ENCODE measurements around the gene SGCD.

Gene SGCD

DNA sequence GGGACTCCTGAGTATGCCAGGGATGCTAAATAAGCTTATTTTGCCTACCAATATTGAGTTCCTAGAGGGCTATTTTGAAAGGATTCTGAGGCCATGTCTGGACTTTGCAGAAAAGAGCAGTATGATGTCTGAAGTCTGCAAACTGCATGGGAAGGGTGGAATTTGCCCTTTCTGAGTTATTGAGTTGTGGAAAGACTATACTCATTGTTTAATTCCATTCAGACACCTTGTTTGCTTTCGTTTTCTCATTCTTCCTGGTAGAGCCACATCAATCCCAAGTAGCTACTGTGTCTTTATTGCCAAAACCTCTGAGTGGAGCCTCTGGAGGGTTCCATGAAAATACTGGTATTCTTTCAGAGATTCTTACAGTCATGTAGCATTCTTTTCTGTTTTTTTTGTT lies 472.2 kb downstream of the SGCD start:
- TF ChIP-seq, protein P1, sequence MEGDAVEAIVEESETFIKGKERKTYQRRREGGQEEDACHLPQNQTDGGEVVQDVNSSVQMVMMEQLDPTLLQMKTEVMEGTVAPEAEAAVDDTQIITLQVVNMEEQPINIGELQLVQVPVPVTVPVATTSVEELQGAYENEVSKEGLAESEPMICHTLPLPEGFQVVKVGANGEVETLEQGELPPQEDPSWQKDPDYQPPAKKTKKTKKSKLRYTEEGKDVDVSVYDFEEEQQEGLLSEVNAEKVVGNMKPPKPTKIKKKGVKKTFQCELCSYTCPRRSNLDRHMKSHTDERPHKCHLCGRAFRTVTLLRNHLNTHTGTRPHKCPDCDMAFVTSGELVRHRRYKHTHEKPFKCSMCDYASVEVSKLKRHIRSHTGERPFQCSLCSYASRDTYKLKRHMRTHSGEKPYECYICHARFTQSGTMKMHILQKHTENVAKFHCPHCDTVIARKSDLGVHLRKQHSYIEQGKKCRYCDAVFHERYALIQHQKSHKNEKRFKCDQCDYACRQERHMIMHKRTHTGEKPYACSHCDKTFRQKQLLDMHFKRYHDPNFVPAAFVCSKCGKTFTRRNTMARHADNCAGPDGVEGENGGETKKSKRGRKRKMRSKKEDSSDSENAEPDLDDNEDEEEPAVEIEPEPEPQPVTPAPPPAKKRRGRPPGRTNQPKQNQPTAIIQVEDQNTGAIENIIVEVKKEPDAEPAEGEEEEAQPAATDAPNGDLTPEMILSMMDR (conservative IDR thresholded peaks at IDR 0.05): no peak
- TF ChIP-seq ZFX (IDR thresholded peaks at IDR 0.05): no peak
- H3K27ac ChIP-seq: no peak overlapping the region

DNA sequence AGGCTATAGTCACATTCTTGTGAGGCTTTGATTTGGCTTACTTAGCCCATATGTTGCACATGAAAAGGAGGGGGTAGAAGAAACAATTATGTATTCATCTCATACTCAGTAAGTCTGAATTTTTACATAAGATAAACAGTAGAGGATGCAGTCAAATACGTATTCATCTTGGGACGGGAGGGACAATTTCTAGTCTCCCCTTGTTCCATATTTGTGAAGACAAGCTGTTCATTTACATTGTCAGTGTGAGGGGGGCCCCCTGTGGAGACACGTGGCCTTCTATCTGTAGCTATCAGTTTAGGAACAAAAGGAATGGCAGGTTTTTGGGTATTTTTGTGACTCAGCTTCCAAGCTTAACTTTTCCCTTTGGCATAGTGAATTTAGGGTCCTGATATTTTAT lies 474.0 kb downstream of the SGCD start:
- H3K27ac ChIP-seq: no peak overlapping the region
- TF ChIP-seq, protein P1 (conservative IDR thresholded peaks at IDR 0.05): no peak
- no peak for TF ChIP-seq ZFX (IDR thresholded peaks at IDR 0.05)

DNA sequence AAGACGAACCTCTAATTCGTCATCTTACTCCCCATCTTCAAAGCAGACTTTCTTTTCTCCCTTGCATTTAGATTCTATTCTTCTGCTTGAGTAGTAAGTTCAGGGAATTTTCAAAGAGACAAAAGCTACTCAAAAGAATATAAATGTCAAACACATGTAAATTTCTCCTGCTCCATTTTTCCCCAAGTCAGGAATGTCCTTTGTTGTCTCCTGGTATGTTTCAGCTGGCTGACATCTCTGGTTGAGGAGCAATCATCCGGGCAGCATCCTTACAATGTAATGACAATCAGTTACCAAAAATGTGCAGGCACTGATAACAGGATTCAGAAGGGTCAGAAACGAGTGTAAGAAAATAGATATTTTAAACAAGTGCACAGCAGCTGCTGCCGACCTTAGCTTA lies 475.5 kb downstream of the SGCD start:
- TF ChIP-seq, protein P1 (conservative IDR thresholded peaks at IDR 0.05): no peak
- TF ChIP-seq ZFX (IDR thresholded peaks at IDR 0.05): no peak
- no peak overlapping the region for H3K27ac ChIP-seq

DNA sequence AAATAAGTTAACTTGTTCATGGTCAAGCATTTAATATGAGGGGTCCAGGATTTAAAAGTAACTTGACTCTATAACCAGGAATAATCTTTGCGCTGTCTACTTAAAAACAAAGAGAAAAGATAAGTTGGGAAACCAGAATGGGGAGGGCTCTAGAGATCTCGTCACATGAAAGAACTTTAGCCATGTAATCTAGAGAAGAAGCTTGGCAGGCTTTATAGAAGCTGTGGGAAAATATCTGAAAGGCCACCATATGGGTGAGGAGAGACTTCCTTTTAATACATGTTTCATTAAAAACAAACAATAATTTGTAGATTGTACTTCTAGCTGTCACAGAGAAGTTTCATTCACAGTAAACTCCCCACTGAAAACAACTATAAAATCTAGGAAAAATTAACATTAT lies 476.4 kb downstream of the SGCD start:
- no peak for TF ChIP-seq ZFX (IDR thresholded peaks at IDR 0.05)
- TF ChIP-seq, protein P1 (conservative IDR thresholded peaks at IDR 0.05): no peak
- H3K27ac ChIP-seq: no peak overlapping the region

DNA sequence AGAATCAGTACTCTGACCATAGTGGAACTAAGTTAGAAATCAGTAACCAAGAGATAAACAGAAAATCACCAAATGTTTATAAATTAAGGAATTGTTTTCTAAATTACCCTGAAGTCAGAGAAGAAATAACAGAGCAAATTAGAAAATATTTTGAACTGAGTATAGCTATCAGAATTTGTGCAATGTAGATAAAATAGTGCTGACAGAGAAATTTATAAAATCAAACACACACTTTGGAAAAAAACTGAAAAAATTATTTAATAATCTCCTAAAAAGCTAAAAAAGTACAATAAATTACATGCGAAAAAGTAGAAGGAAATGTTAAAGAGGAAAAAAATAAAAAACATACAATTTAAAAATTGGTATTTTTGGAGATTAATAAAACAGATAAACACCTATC lies 486.0 kb downstream of the SGCD start:
- TF ChIP-seq ZFX (IDR thresholded peaks at IDR 0.05): no peak
- TF ChIP-seq, protein P1 (conservative IDR thresholded peaks at IDR 0.05): no peak
- no peak overlapping the region for H3K27ac ChIP-seq

DNA sequence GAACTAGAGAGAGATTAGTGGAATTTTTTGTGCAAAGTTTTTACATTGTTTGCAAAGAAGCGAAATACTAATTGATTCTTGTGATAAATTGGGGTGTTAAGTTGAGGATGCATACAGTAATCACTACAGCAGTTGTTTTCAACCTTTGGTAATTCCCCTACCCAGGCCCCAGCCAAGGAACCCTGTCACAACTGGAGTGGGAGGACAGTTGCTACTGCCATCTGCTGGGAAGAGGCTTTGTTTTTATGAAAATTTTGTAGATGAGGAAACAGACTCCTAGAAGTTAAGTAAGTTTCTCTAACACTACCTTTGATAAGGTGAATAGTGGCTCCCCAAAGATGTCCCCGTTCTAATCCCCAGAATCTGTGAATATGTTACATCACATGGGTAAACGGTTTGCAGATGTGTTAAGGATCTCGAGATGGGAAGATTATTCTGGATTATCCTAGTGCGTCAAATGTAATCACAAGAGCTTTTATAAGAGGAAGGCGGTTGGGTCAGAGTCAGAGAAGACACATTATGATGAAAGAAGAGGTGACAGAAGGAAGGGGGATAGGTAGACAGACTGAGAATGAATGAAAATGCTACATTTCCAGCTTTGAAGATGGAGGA lies 489.1 kb downstream of the SGCD start:
- H3K27ac ChIP-seq: no peak overlapping the region
- no peak for TF ChIP-seq ZFX (IDR thresholded peaks at IDR 0.05)
- TF ChIP-seq, protein P1 (conservative IDR thresholded peaks at IDR 0.05): peak; percentile 70

Data from C4-2B (cell line).